Smooth muscle cell (in vitro differentiated cells): ENCODE results near the gene ARHGAP6. TPM values are rescaled to one million over a fixed set of nuclear protein-coding genes. Genes with fewer than 3 reads are reported as not detected.

Source experiments
- DNase-seq: peaks from one replicate; lab custom pipeline; 2025; ENCODE audit not compliant: unreplicated experiment; lab: John Stamatoyannopoulos, UW
- H2AFZ ChIP-seq: fragments of 200-600 bp; sonication (generic); 2 replicates; pipeline ENCODE4 v1.6.0; 2016; ENCODE audit warnings: antibody characterized with exemption, low read depth, mild to moderate bottlenecking
- H3F3A ChIP-seq: fragments of 200-600 bp; sonication (generic); 2 replicates; pipeline ENCODE4 v1.6.0; 2017; ENCODE audit warnings: antibody characterized with exemption, low read depth
- H3K27ac ChIP-seq: fragments of 200-600 bp; sonication (generic); 2 replicates; pipeline ENCODE4 v1.5.1; 2016; ENCODE audit warnings: low read depth, mild to moderate bottlenecking
- H3K27me3 ChIP-seq: fragments of 200-600 bp; sonication (generic); 2 replicates; pipeline ENCODE4 v1.6.1; 2016; ENCODE audit warnings: low read depth, mild to moderate bottlenecking
- H3K36me3 ChIP-seq: fragments of 200-600 bp; sonication (generic); 2 replicates; pipeline ENCODE4 v1.5.1; 2016; ENCODE audit warnings: low read depth
- H3K4me1 ChIP-seq: fragments of 200-600 bp; sonication (generic); 2 replicates; pipeline ENCODE4 v1.5.1; 2016; ENCODE audit warnings: low read depth
- H3K4me2 ChIP-seq: fragments of 200-600 bp; sonication (generic); 2 replicates; pipeline ENCODE4 v1.6.0; 2016; ENCODE audit warnings: mild to moderate bottlenecking
- H3K4me3 ChIP-seq: fragments of 200-600 bp; sonication (generic); 2 replicates; pipeline ENCODE4 v1.5.1; 2016; ENCODE audit warnings: mild to moderate bottlenecking
- H3K79me2 ChIP-seq: fragments of 200-600 bp; sonication (generic); 2 replicates; pipeline ENCODE4 v1.6.0; 2016; ENCODE audit warnings: low read depth, mild to moderate bottlenecking
- H3K9ac ChIP-seq: fragments of 200-600 bp; sonication (generic); 2 replicates; pipeline ENCODE4 v1.6.0; 2016; ENCODE audit warnings: low read depth
- H3K9me3 ChIP-seq: fragments of 200-600 bp; sonication (generic); replicated peaks from 2 replicates; pipeline ENCODE4 v1.5.1; 2016; ENCODE audit warnings: low read depth
- H4K20me1 ChIP-seq: fragments of 200-600 bp; sonication (generic); 2 replicates; pipeline ENCODE4 v1.6.0; 2016; ENCODE audit warnings: low read depth
- CTCF ChIP-seq: fragments of 200-600 bp; sonication (generic); IDR thresholded peaks from 2 replicates; pipeline ENCODE4 v1.5.1; 2017; ENCODE audit warnings: borderline replicate concordance, mild to moderate bottlenecking, antibody characterized with exemption; ENCODE audit not compliant: insufficient read depth, poor library complexity, severe bottlenecking
- WGBS: methylation state at CpG from one replicate; pipeline ENCODE4 v1.1.7; 2016; ENCODE audit warnings: low lambda C conversion rate; 5-methylcytosine and 5-hydroxymethylcytosine counted together
- polyA plus RNA-seq: library from polyadenylated mRNA; unstranded; fragments of >200 nt; fragmentation: Nextera tagmentation; extraction: Ambion mirVana; gene quantifications from 2 replicates; pipeline ENCODE4 v1.2.1, GENCODE V29; 2016
- total RNA-seq: library from RNA; depleted of rRNA; stranded (reverse); fragments of >200 nt; gene quantifications from 2 replicates; pipeline ENCODE4 v1.2.3, GENCODE V29; 2014

Gene ARHGAP6
- total and polyA plus RNA-seq, 2 experiments from 2014 or later, result 0.55 to 0.90 TPM

- Histone ChIP-seq H4K20me1 (no peaks in the 10 kb centered on the region), H3K4me3 (no peak overlapping the region), H3K9me3 (no peaks in the 10 kb centered on the region), H2AFZ (no peak overlapping the region), H3K27me3 (no peaks in the 10 kb centered on the region), H3K4me2 (no peak overlapping the region), H3K27ac (no peak overlapping the region), H3K36me3 (no peaks in the 10 kb centered on the region), H3K79me2 (no peaks in the 10 kb centered on the region), H3K4me1 (no peaks in the 10 kb centered on the region), H3F3A (no peaks in the 10 kb centered on the region), H3K9ac (no peak overlapping the region)
- no peak for TF ChIP-seq CTCF
- 86% methylated on average over 1 of the region's 1 CpG for WGBS
- DNase-seq, result no peak
Measured at GRCh38 chrX:11159149-11159548, 506.6 kb downstream of the ARHGAP6 start.

GRCh38 chrX:11151799-11152559 is 513.7 kb downstream of the ARHGAP6 start:
- WGBS, result 60% methylated on average over 4 of the region's 4 CpGs
- H3K27ac ChIP-seq, result peak overlapping the region; percentile 24

GRCh38 chrX:11148401-11148800 is 517.3 kb downstream of the ARHGAP6 start:
- Histone ChIP-seq H3K36me3 (no peaks in the 10 kb centered on the region), H3K27me3 (no peaks in the 10 kb centered on the region), H3K79me2 (no peaks in the 10 kb centered on the region), H3K27ac (no peak overlapping the region), H4K20me1 (no peaks in the 10 kb centered on the region), H3K4me3 (no peak overlapping the region), H3K9ac (no peak overlapping the region), H2AFZ (no peak overlapping the region), H3K4me2 (no peak overlapping the region), H3K9me3 (no peaks in the 10 kb centered on the region), H3F3A (no peaks in the 10 kb centered on the region), H3K4me1 (peaks cover 9% of the 10 kb centered on the region)
- WGBS, result 90% methylated on average over 7 of the region's 7 CpGs
- DNase-seq, result no peak
- no peak for TF ChIP-seq CTCF

More at GRCh38 chrX:11151799-11152559, 513.7 kb downstream of the ARHGAP6 start:
- no peak for DNase-seq
- Histone ChIP-seq H2AFZ (no peak overlapping the region), H3F3A (no peaks in the 10 kb centered on the region), H3K27me3 (no peaks in the 10 kb centered on the region), H3K4me2 (peak overlapping the region; percentile 35), H3K79me2 (no peaks in the 10 kb centered on the region), H3K9me3 (no peaks in the 10 kb centered on the region), H3K4me1 (peaks cover 9% of the 10 kb centered on the region), H4K20me1 (no peaks in the 10 kb centered on the region), H3K4me3 (no peak overlapping the region), H3K36me3 (no peaks in the 10 kb centered on the region), H3K9ac (no peak overlapping the region)
- TF ChIP-seq CTCF, result no peak

GRCh38 chrX:11146411-11146810 is 519.3 kb downstream of the ARHGAP6 start:
- Histone ChIP-seq H3K79me2 (no peaks in the 10 kb centered on the region), H3K27me3 (no peaks in the 10 kb centered on the region), H3K36me3 (no peaks in the 10 kb centered on the region), H2AFZ (no peak overlapping the region), H4K20me1 (no peaks in the 10 kb centered on the region), H3K9me3 (no peaks in the 10 kb centered on the region), H3K27ac (no peak overlapping the region), H3F3A (no peaks in the 10 kb centered on the region), H3K4me2 (no peak overlapping the region), H3K4me1 (peaks cover 3% of the 10 kb centered on the region), H3K4me3 (no peak overlapping the region), H3K9ac (no peak overlapping the region)
- DNase-seq, result no peak
- WGBS, result 92% methylated on average over 1 of the region's 1 CpG
- no peak for TF ChIP-seq CTCF
